Pons (tissue), 1 donor: Measurements from ENCODE around the gene CCBE1.

Source experiments
- DNase-seq: peaks from one replicate; pipeline ENCODE4 v3.0.0-alpha.2; 2016; ENCODE audit warnings: low spot score

The CCBE1 gene

DNA sequence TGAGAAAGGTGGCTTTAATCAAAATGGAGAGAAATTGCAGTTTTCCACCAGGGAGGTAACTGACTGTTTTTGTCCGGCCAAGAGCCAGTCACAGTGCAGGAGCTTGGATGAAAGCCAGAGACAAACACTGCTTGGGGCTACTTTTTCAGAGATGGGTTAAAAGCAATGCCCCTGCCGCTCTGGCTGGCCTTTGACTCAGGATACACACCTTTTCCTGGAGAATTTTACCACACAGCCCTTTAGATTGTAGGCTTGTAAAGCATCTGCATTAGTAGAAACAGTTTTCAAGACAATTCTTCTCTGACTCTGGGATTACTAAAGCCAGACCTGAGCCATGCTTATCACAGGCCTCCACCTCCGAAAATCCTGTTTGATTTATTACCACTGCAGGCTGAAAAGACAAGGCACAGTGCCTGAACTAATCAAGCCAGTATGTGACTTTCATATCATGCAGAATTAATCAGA, 79.7 kb downstream of the CCBE1 start:
- no peak for DNase-seq

DNA sequence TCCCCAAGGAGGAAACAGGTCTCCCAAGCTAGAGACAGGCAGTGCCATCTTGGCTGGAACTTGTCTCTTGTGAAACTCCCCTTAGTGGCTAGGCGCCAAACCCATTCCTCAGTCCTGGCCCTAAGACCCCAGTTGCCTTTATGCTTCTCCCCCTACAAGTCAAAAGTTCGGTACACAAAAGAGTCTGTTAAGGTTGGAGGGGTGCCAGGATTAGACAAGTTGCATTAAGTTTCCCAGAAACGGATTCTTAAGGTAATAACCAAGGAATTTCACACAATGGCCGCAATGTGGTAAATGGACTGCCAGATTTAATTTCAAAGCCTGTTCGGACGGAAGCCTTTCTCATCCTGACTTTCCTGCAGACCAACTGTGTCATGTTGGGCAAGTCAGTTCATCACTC, 80.7 kb downstream of the CCBE1 start:
- DNase-seq = no peak

DNA sequence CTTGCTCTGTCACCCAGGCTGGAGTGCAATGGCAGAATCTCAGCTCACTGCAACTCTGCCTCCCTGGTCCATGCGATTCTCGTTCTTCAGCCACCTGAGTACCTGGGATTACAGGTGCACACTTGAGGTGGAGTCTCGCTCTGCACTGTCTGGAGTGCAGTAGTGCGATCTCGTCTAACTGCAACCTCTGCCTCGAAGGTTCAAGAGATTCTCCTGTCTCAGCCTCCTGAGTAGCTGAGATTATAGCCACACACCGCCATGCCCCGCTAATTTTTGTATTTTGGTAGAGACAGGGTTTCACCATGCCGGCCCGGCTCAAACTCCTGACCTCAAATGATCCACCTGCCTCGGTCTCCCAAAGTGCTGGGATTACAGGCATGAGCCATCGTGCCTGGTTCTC, 83.3 kb downstream of the CCBE1 start:
- DNase-seq = no peak

DNA sequence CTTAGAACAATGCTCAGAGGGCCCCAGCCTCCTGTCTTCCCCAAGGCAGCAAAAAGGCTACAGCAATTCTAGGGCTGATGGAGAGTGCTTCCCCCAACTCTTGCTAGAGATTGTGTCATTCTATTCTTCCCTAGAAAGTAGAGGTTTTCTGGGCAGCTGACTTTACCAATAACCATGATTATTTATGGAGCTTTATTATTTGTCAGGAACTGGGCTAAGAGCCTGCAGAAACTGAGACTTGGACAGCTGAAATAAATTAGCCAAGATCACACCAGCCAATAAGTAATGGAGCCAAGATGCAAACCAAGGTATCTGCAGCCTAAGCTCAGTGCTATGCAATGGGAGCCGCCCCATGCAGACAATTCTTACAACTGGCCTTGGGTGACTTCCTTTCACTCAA, 84.8 kb downstream of the CCBE1 start:
- DNase-seq = no peak

DNA sequence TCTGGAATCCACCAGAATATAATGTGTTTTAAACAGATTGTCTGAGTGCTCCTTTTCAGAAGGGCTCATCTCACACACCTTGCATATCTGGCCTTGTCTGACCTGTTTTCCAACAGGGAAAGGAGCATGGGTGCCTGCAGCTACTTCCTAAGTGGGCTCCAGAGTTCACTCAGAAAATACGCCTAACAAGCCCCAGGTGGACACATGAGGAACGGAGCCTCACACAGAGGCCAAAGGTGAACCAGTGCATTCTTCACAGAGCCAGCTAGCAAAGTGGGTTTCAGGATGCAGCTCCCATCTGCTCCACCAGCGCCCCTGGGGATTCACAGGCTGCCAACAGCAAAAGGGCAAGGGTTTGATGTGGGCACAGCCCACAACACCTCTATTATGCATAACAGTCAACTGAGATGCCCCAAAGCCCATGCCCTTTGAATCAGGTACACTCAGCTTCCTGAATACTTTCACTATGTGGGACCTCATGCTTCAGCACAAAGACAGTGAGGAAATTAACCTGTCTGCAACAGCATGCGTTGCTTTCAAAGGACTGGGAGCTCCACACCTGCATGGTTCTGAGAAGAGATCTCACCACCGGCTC, 86.6 kb downstream of the CCBE1 start:
- DNase-seq = no peak

DNA sequence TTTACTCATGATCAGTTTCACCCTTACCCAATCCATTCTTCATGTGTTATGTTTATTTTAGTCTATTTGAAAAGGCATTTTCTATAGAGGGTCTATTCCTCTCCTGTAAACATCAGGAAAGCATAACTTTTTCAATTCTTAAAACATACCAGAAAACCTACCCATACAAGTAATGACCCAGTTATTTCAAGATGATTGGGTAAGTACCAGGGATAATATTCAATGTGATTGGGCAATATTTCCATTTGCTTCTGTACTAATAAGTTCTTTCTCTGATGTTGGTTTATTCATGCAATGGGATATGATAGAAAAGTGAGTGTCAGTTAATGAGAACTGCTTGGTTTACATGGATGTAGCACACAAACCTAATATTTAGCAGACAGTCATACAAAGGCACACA, 87.6 kb downstream of the CCBE1 start:
- no peak for DNase-seq

DNA sequence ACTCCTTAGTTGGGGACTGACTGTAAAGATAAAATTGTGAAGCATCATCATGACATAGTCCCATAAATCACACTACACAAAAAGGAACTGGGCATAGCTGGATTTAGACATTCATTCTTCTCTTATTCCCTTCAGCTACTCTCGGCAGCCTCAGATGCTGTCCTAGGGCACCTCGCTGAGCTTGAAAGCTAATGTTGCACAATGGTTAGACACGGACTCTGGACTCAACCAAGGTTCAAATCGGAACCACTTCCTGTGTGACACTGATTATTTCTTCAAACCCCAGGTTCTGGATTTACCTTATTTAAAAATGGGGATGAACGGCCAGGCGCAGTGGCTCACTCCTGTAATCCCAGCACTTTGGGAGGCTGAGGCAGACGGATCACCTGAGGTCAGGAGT, 89.8 kb downstream of the CCBE1 start:
- no peak for DNase-seq

DNA sequence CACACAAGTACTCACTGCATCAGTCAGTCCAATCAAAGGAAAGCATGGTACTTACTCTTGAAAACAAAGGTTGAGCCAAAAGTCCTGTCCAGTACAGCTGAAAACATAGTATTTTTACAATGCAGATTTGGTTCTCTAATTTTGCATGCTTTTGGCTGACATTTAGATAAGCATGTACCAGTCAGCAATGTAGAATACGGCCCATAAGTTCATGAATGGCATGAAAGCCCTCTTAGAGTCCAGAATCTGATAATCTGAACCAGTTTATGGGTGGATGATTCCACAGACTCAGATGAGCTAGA, 90.2 kb downstream of the CCBE1 start:
- DNase-seq = no peak

DNA sequence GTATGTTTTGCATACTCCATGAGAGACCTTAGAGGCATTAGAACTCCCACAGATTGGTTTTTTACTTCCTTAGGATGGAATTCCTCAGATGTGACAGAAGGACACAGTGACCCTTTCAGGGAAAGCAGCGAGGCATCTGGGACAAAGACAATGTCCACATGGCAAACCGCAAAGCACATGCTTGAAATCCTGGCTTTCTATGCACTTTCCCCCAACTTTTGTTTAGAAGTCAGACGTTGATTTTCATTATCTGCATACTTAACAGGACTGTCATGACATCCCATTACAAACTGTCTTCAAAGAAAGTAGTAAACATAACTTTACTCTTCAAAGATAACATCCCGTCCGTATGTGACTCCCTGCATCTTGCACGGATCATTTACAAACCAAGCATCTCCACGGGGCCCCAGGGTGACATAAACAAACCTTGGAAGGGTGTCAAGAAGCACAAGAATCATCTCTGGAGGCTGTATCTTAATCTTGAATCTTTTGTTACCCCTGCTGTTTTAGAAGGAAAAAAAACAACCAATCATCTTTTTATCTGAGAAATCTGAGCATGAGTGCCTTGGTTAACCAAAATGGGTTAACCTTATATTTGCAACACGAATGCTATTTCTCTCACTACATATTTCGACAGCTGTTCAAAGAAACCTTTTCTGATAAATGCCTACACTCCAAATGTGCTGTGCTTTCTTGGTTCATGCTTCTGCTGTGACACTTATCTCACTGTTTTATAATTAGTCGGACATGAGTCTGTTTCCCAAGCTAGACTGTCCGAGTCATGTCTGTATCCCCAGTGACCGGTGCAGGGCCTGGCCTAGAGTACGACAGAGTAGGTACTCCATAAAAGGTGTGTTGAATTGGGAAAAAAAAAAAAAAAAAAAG, 90.8 kb downstream of the CCBE1 start:
- DNase-seq = no peak

DNA sequence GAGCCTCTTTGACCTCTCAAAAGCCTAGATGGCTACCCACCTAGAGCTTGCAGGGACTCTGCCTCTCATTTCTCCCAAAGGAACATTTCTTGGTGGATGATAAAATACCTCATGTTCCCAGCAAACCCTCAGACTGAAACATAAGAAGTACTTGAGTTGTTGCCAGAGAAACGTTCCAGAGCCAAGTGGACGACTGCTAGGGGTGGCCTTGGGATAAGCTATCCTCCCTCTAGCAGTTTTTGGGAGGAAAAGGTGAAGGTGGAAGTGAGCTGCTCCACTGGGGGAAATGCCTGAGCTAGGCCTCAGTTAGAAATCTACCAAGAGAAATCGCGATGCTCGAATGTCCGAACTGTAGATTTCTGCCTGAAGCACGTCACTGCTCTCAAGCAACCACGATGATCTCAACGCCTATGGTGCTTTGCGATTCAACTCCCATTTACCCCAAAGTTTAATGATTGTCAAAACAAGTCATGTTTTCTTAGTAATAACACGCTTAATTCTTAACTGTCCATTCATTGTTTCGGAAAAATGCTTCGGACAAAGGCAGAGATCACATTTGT, 91.5 kb downstream of the CCBE1 start:
- no peak for DNase-seq

DNA sequence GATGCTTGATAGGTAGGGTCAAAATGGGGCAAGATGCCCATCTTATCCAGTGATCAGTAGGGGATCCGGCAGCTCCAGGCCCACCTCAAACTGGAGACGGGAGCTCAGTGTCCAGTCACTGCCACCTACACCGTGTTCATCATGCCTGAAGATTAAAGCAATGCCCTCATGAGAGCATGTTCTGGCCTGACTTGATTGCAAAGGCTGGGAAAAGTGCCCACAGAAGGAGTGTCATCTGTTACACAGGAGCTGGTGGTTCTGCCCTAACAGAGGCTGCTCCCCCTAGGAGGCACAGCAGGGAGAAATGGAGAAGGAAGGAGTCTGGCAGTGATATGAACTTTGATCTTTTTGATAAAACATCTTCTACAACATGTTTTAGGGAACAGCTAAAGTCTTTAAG, 92.3 kb downstream of the CCBE1 start:
- DNase-seq = no peak

DNA sequence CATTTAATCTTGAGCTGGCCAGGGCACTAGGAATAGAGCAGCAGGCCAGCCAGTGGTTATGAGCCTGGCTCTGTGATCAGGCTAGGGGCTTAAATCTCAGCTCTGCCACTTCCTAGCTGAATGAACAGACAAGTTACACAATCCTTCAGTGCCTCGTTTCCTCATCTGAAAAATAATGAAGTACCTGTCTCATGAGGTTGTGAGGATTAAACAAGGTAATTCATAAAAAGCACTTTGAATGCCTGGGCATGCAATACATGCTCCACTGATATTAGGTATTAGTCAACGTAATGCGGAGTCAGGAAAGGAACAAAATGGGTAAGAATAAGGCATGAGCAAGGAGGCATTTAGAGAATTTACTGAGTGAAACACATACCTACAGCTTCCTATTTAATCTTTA, 100.2 kb downstream of the CCBE1 start:
- DNase-seq = no peak

DNA sequence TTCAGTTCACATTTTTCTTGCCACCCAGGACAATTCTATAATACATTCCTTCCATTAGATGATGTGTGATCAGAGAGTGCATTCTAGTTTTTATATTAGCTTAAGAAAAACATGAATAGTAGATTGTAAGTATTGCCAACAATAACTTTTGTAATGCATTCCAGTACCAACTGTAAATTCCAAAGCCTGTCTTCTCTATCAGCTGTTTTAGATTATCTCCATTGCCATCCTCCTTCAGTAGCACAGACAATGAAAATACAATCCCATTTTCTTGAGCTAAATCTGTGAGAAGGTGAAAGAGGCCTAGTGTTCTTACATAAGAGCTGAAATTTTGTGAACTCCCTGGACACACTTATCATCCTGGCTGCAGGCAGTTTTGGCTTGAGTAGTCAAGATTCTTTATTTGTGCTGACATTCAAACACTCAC, 103.9 kb downstream of the CCBE1 start:
- DNase-seq = no peak

DNA sequence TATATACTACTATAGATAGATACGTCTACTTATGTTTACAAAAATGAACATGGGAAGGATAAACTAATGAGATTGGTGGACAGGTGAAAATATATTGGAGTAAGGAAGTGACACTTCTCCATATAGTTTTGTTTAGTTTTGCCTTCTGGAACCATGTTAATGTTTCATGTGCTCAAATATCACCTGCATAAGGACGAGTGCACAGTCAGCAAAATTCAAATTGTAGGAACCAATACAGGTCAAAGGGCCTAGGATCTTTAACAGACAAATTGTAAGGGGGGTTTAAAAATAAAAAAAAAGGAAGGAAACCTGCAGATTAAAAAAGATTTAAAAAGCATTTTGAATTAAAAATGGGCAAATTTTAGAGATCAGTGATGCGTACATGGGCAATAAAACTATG, 104.6 kb downstream of the CCBE1 start:
- DNase-seq = no peak

DNA sequence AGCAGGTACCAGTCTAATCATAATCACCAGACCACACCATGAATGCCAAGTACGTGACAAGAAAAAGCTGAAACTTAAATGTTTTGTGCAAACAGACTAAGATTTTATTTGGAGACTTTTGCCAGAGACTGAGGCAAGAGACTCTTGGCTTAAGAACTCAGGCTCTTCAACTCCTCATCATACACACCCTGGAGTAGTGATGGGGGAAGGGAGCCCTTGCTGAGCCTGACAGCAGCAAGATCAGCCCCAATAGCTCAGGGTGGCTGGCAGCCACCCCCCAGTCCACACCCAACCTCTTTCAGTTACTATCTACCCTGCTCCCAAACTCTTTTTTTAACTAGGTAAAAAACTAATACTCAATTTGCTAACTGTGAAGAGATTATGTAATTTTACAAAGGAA, 114.8 kb downstream of the CCBE1 start:
- DNase-seq = no peak

DNA sequence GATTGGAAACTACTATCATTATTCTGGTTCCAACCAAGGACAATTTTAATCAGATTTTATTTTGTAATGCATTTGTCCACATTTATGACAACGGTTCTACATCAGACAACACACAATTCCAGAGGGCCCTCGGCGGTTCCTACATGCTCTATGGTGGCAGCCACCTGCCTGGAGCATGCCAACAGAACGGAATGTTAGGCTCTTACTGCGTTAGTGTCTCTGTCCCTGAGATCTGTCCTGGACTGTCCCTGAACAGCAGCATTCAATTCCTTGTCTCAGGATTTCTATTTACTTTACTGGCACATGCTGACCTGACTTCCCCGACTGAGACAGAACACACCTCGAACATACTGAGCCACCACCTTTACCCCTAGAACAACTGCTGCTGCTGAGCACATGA, 117.7 kb downstream of the CCBE1 start:
- DNase-seq = no peak

DNA sequence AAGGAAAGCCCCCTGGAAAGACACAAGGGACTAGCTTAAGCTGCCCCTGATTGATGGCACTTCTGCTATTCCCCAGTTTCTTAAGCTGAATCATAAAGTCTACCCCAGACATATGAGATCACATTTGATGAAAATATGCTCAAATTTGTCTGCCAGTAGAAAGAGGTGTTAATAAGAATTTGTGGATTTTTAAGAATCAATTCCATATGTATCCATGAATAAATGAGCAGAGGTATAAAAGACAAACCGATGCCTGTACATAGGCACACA, 119.9 kb downstream of the CCBE1 start:
- DNase-seq = no peak

DNA sequence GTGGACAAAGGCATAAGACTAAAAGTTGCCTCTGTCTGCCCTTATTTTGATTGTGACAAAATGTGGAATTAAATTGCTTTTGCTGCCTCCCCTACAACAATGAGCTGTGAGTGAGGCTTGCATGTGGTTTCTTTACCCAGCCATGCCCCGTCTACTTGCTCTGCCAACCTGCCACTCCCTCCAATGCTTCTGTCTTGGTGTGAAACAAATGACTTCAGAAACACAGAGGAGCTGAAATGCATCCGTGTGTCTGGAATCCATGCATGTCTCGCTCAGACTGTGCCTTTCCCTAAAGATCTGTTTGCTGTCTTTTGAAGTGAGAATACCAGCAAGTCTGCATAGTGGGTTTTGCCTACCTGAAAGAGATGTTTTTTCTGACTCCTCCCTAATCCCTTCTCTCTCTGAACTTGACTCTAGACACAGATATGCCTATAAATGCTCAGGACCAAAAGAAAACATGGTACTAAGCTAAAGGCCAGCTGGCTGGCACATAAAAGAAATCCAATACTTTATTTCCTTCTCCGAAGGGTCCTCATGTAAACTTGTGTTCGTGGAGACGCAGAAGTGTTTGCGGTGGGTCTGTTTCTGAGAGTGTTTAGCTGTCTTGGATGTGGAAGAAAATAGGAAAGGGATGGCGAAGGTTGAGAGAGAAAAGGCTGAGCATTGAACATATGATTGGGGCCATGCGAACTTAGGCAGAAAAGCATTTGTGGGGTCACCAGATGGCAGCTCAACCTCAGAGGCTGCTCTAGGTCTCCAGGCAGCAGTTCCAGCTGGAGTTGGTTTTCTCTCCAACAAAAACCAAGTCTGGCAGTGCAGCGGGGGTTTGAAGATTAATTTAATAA, 120.5 kb downstream of the CCBE1 start:
- DNase-seq = no peak

DNA sequence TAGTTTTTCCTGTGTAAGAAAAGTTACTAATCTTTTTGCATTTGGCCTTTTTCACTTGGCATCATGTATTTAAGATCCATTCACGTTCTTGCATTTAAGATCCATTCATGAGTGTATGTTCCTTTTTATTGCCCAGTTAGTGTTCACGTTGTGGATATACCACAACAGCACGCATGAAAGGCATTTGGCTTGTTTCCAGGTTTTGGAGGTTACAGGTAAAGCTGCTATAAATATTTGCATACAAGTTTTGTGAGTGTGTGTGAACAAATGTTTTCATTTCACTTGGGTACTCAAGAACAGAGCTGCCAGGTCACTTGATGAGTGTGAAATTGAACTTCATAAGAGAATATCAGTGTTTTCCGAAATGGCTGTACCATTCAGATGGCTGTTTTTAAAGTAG, 121.2 kb downstream of the CCBE1 start:
- DNase-seq = no peak

DNA sequence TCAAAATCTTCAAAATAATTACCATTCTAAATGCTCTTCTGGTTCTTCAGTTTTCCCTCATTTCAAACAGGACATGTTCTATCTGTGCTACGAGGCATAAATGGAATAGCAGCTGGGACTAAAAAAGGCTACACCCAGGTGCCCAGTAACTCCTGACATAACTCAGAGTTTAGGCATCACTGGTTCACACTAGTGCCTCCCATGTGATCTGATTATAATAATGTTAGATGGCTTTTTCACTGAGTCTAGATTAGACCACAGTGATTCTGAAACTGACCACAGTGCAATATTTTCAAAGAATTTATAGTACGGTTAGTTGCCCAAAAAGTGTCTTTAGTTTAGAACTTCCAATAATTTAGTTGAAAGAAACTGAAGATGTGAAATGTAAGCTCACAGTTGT, 123.3 kb downstream of the CCBE1 start:
- no peak for DNase-seq

DNA sequence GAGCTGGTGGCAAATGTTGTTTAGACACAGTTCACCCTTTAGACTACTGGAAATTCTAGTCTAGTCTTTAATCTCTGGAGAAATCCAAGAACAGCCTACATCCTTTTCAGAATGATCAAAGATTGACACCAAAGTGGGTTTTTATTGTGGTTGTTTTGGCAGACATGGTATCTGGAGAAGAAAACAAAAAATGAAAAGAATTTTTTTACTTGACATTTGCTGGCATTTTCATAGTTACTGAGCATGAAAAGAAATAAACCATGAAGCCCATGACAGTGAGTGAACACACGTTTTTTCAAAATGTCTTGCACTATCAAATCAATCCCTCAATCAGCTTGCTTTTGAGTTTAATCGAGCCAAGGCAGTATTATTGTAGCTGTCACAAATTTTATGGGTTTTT, 125.3 kb downstream of the CCBE1 start:
- no peak for DNase-seq

DNA sequence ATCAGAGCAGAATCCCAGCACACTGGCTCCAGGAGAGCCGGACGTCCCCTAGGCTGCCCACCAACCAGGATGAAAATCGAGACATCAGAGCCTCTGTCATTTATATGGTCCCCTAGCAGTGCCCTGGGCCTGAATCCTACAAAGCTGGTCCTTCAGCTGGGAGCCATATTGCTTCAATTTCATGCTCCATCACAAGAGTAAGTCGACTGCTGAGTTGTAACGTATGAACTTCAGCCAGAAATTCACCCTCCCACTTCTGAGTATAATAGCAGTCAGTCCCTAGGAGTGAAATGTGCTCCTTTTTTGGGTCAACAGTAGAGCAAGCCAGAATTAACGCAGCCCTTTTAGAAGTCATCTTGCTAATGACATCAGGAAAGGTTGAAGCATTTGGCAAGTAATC, 126.4 kb downstream of the CCBE1 start:
- DNase-seq = no peak
